K562 (cell line): ENCODE data around the gene NLGN3. TPM values are rescaled to one million over a fixed set of nuclear protein-coding genes. Genes with fewer than 3 reads are reported as not detected.

ENCODE experiments used
- CBFA2T2 ChIP-seq: fragments of 450-650 bp; conservative IDR thresholded peaks from 2 replicates; pipeline ENCODE4 v1.6.1; 2017; ENCODE audit warnings: mild to moderate bottlenecking
- CBFA2T3 ChIP-seq: fragments of 450-650 bp; IDR thresholded peaks from 2 replicates; pipeline ENCODE4 v1.6.1; 2017
- CHD2 ChIP-seq: IDR thresholded peaks from 2 replicates; pipeline ENCODE4 v1.6.1; 2011; ENCODE audit warnings: low read depth, low read length
- E2F3 ChIP-seq: fragments of 250-450 bp; sonication (Bioruptor Pico); IDR thresholded peaks from 2 replicates; pipeline ENCODE4 v1.4.0; 2020; ENCODE audit warnings: mild to moderate bottlenecking
- EP300 ChIP-seq: IDR thresholded peaks from 2 replicates; pipeline ENCODE4 v1.6.1; 2012; ENCODE audit warnings: low read length, improper control_type of control experiment
- GTF2B ChIP-seq: IDR thresholded peaks from 2 replicates; pipeline ENCODE4 v1.6.1; 2011; ENCODE audit not compliant: insufficient read length; ENCODE audit errors: extremely low read depth
- NR2C1 ChIP-seq, 2 experiments: fragments of 450-650 bp; IDR thresholded peaks; 2 replicates each; pipeline ENCODE4 v1.6.1; 2017; ENCODE audit warnings: mild to moderate bottlenecking in 2 of 2, antibody characterized with exemption in 1 of 2, inconsistent platforms in 1 of 2, missing compliant biosample characterization in 1 of 2, missing genetic modification characterization in 1 of 2
- SMARCA5 ChIP-seq: fragments of 450-650 bp; IDR thresholded peaks from 2 replicates; pipeline ENCODE4 v1.6.1; 2016
- THRB ChIP-seq: fragments of 450-650 bp; formaldehyde crosslinking; conservative IDR thresholded peaks from 2 replicates; pipeline ENCODE4 v1.4.0; 2022; ENCODE audit warnings: mild to moderate bottlenecking, missing genetic modification characterization
- ZNF280B ChIP-seq: fragments of 250-450 bp; sonication (Bioruptor Pico); IDR thresholded peaks from 2 replicates; pipeline ENCODE4 v1.5.1; 2021; ENCODE audit warnings: mild to moderate bottlenecking
- ZNF695 ChIP-seq: fragments of 450-650 bp; formaldehyde crosslinking; IDR thresholded peaks from 2 replicates; pipeline ENCODE4 v1.4.0; 2020; ENCODE audit warnings: mild to moderate bottlenecking, moderate library complexity
- polyA plus RNA-seq, 8 experiments: library from polyadenylated mRNA; depleted of rRNA in 4 of 8; stranded (reverse) in 5 of 8; unstranded in 3 of 8; fragments of >200 nt; fragmentation: Nextera tagmentation in 2 of 8; fragmentation: Illumina TruSeq in 1 of 8; extraction: Ambion mirVana in 2 of 8; extraction: Trizol in 1 of 8; gene quantifications; 2 replicates each; pipeline versions ENCODE4 v1.2.1 to v1.2.3, GENCODE V29; 2011 to 2014; ENCODE audit warnings: inconsistent platforms in 1 of 8, missing spikeins in 1 of 8
- total RNA-seq, 7 experiments: library from RNA; depleted of rRNA in 6 of 7; stranded (reverse); fragments of >200 nt in 6 of 7; fragmentation: Illumina TruSeq in 2 of 7; extraction: Trizol in 2 of 7; gene quantifications; 2 replicates each; pipeline versions ENCODE4 v1.2.1 to v1.2.3, GENCODE V29; 2011 to 2021; ENCODE audit warnings: low replicate concordance in 1 of 7

Gene NLGN3
- total and polyA plus RNA-seq, 9 of the 15 experiments (the other 6 are each of a cell fraction or from before 2014, with no cell fraction given): 0.03 to 0.86 (median 0.25) TPM

- TF ChIP-seq GTF2B (no peak), E2F3 (CRISPR knock-in tag) (no peak), NR2C1 (IDR thresholded peaks at IDR 0.05) (peak; percentile 80), NR2C1 (tag; IDR thresholded peaks at IDR 0.05) (peak; percentile 80), THRB (CRISPR knock-in tag) (no peak), CBFA2T3 (peak; percentile 53), SMARCA5 (no peak), ZNF695 (CRISPR knock-in tag) (no peak), CBFA2T2 (peak; percentile 35), EP300 (no peak), ZNF280B (CRISPR knock-in tag) (no peak), CHD2 (no peak)
Measured at GRCh38 chrX:71140440-71140839, 4.2 kb upstream of the NLGN3 start (continued).
